K562 (cell line): ENCODE measurements around the gene ATG10. TPM values are rescaled to one million over a fixed set of nuclear protein-coding genes. Genes with fewer than 3 reads are reported as not detected.

ENCODE experiments used
- ATAC-seq: fragments of 200-7000 bp; cut with Tn5 transposase; 3 replicates; pipeline ENCODE4 v1.9.1; 2020; ENCODE audit warnings: moderate library complexity
- BruUV-seq: library from RNA; stranded (reverse); fragments of 400-500 nt; replicated peaks from 2 replicates; lab custom pipeline; 2021; lab: Mats Ljungman, UMichigan
- CTCF ChIA-PET: fragments of 300-600 bp; formaldehyde crosslinking; extraction: SDS; loops from one replicate; lab custom pipeline; 2021; ENCODE audit warnings: low intra/inter-chr PET ratio; lab: Yijun Ruan, JAX
- POLR2A ChIA-PET: fragments of 300-600, 350-650 bp; sonication (Branson Sonifier 250); formaldehyde crosslinking; extraction: SDS; loops from one replicate; lab custom pipeline; 2021; ENCODE audit warnings: antibody characterized with exemption, inconsistent platforms; lab: Yijun Ruan, JAX
- DNase-seq, 4 experiments: peaks; one replicate each; pipeline versions ENCODE4 v3.0.0 to v3.0.0-alpha.2; 2011 to 2018; ENCODE audit warnings: low spot score in 3 of 4, mixed read lengths in 3 of 4; ENCODE audit errors: extremely low read depth in 1 of 4
- FAIRE-seq: peaks from 2 replicates; lab custom pipeline; 2011; peaks lifted over from hg19 to GRCh38; lab: Jason Lieb, UNC
- H2AFZ ChIP-seq: 2 replicates; pipeline ENCODE4 v1.6.0; 2011; ENCODE audit warnings: low read depth, low read length, control low read depth, inconsistent platforms
- H3K27ac ChIP-seq: fragments of 200-600 bp; 3 replicates; pipeline ENCODE4 v1.8.0; 2011; ENCODE audit warnings: low read depth, mild to moderate bottlenecking, control low read depth, inconsistent platforms, low read length, moderate library complexity, mixed read lengths; ENCODE audit errors: extremely low read depth
- H3K27me3 ChIP-seq, 2 experiments: fragments of 300-600 bp in 1 of 2; 2 replicates in 1 of 2; 3 replicates in 1 of 2; pipeline versions ENCODE4 v1.6.0 to v1.8.0; 2011; ENCODE audit warnings: inconsistent platforms in 2 of 2, low read length in 2 of 2, mild to moderate bottlenecking in 1 of 2, mixed read lengths in 1 of 2, moderate library complexity in 1 of 2; ENCODE audit not compliant: control insufficient read depth in 2 of 2, insufficient read depth in 2 of 2
- H3K36me3 ChIP-seq: fragments of 300-600 bp; 3 replicates; pipeline ENCODE4 v1.8.0; 2011; ENCODE audit warnings: mild to moderate bottlenecking, low read length, inconsistent platforms; ENCODE audit not compliant: control insufficient read depth, insufficient read depth
- H3K4me1 ChIP-seq, 2 experiments: fragments of 200-600 bp in 1 of 2; replicated peaks in 1 of 2; 2 replicates in 1 of 2; 3 replicates in 1 of 2; pipeline versions ENCODE4 v1.5.1 to v1.8.0; 2011; ENCODE audit warnings: inconsistent platforms in 2 of 2, low read length in 2 of 2, mild to moderate bottlenecking in 1 of 2, mixed read lengths in 1 of 2, moderate library complexity in 1 of 2; ENCODE audit not compliant: control insufficient read depth in 2 of 2, insufficient read depth in 2 of 2
- H3K4me2 ChIP-seq: 2 replicates; pipeline ENCODE4 v1.6.1; 2011; ENCODE audit warnings: low read length, control low read depth, inconsistent platforms, mixed read lengths; ENCODE audit not compliant: insufficient read depth
- H3K4me3 ChIP-seq: fragments of 200-600 bp; sonication (generic), shearing (Covaris generic); 2 replicates; pipeline ENCODE4 v1.5.1; 2016; ENCODE audit warnings: control low read depth, inconsistent platforms
- H3K79me2 ChIP-seq: fragments of 200-600 bp; 3 replicates; pipeline ENCODE4 v1.8.0; 2011; ENCODE audit warnings: low read length, inconsistent platforms; ENCODE audit not compliant: control insufficient read depth, insufficient read depth
- H3K9ac ChIP-seq, 2 experiments: 2 replicates each; pipeline versions ENCODE4 v1.6.0 to v1.6.1; 2011; ENCODE audit warnings: low read depth in 2 of 2, low read length in 2 of 2, control low read depth in 1 of 2, inconsistent platforms in 1 of 2, mild to moderate bottlenecking in 1 of 2, mixed read lengths in 1 of 2; ENCODE audit not compliant: insufficient read depth in 1 of 2
- H3K9me1 ChIP-seq: one replicate; pipeline ENCODE4 v1.6.0; 2011; ENCODE audit warnings: inconsistent platforms, mild to moderate bottlenecking, low read length, moderate library complexity; ENCODE audit not compliant: control insufficient read depth, insufficient read depth
- H3K9me3 ChIP-seq: replicated peaks from 2 replicates; pipeline ENCODE4 v1.5.1; 2011; ENCODE audit warnings: low read depth, low read length, inconsistent platforms; ENCODE audit not compliant: control insufficient read depth, insufficient read depth
- H4K20me1 ChIP-seq: replicated peaks from 2 replicates; pipeline ENCODE4 v1.6.1; 2011; ENCODE audit warnings: low read length, inconsistent platforms, mixed read lengths; ENCODE audit not compliant: control insufficient read depth, insufficient read depth
- EGR1 ChIP-seq: fragments of 450-650 bp; conservative IDR thresholded peaks from 2 replicates; pipeline ENCODE4 v1.6.1; 2017; ENCODE audit warnings: mild to moderate bottlenecking
- FUS ChIP-seq: fragments of 200-400 bp; formaldehyde crosslinking; optimal IDR thresholded peaks from 2 replicates; pipeline ENCODE3; 2017; ENCODE audit warnings: low read depth, low read length
- LCOR ChIP-seq: sonication (generic); formaldehyde crosslinking; IDR thresholded peaks from 2 replicates; pipeline ENCODE4 v1.8.0; 2022; ENCODE audit warnings: mild to moderate bottlenecking, missing genetic modification reagents
- MYNN ChIP-seq, 2 experiments: sonication (generic); formaldehyde crosslinking in 1 of 2; IDR thresholded peaks; 2 replicates each; pipeline versions ENCODE4 v1.5.0 to v1.6.1; 2016 to 2020; ENCODE audit warnings: antibody characterized with exemption in 1 of 2, missing genetic modification reagents in 1 of 2
- NRF1 ChIP-seq, 2 experiments: fragments of 450-650 bp; IDR thresholded peaks in 1 of 2; conservative IDR thresholded peaks in 1 of 2; 2 replicates each; pipeline ENCODE4 v1.6.1; 2014; ENCODE audit warnings: mild to moderate bottlenecking in 2 of 2
- RUNX1 ChIP-seq: sonication (generic); IDR thresholded peaks from 2 replicates; pipeline ENCODE4 v1.6.1; 2016; ENCODE audit warnings: antibody characterized with exemption, low read depth
- SIX5 ChIP-seq, 2 experiments: IDR thresholded peaks; 2 replicates each; pipeline ENCODE4 v1.6.1; 2011; ENCODE audit warnings: low read length in 2 of 2, borderline replicate concordance in 1 of 2, low read depth in 1 of 2, mild to moderate bottlenecking in 1 of 2, moderate library complexity in 1 of 2; ENCODE audit not compliant: insufficient read depth in 1 of 2
- SMARCA4 ChIP-seq: fragments of 450-650 bp; IDR thresholded peaks from 2 replicates; pipeline ENCODE4 v1.6.1; 2016
- TAF15 ChIP-seq: fragments of 200-400 bp; formaldehyde crosslinking; IDR thresholded peaks from 2 replicates; pipeline ENCODE4 v1.6.1; 2017; ENCODE audit warnings: mild to moderate bottlenecking, low read depth, low read length, moderate library complexity
- ZNF146 ChIP-seq: IDR thresholded peaks from one replicate; pipeline ENCODE4 v1.6.1; 2018; ENCODE audit warnings: missing compliant biosample characterization; ENCODE audit not compliant: unreplicated experiment
- ZSCAN29 ChIP-seq: fragments of 450-650 bp; IDR thresholded peaks from 2 replicates; pipeline ENCODE4 v1.6.1; 2017
- WGBS: fragments of 100-300 bp; shearing (Covaris generic); methylation state at CpG from one replicate; pipeline ENCODE4 v1.1.6; 2016; ENCODE audit warnings: low coverage, mixed read lengths; ENCODE audit not compliant: insufficient coverage; ENCODE audit errors: missing lambda C conversion rate; 5-methylcytosine and 5-hydroxymethylcytosine counted together
- in situ Hi-C: fragments of 300-500 bp; cut with MboI; formaldehyde crosslinking; loops from 4 replicates; pipeline ENCODE4 v1.15.0; 2018; ENCODE audit warnings: inconsistent platforms, mixed read lengths
- intact Hi-C: fragments of 100-400 bp; cut with micrococcal nuclease; formaldehyde crosslinking; loops from 2 replicates; pipeline ENCODE4 v1.14.2; 2022
- polyA plus RNA-seq, 8 experiments: library from polyadenylated mRNA; depleted of rRNA in 4 of 8; stranded (reverse) in 5 of 8; unstranded in 3 of 8; fragments of >200 nt; fragmentation: Nextera tagmentation in 2 of 8; fragmentation: Illumina TruSeq in 1 of 8; extraction: Ambion mirVana in 2 of 8; extraction: Trizol in 1 of 8; gene quantifications; 2 replicates each; pipeline versions ENCODE4 v1.2.1 to v1.2.3, GENCODE V29; 2011 to 2014; ENCODE audit warnings: inconsistent platforms in 1 of 8, missing spikeins in 1 of 8
- total RNA-seq, 7 experiments: library from RNA; depleted of rRNA in 6 of 7; stranded (reverse); fragments of >200 nt in 6 of 7; fragmentation: Illumina TruSeq in 2 of 7; extraction: Trizol in 2 of 7; gene quantifications; 2 replicates each; pipeline versions ENCODE4 v1.2.1 to v1.2.3, GENCODE V29; 2011 to 2021; ENCODE audit warnings: low replicate concordance in 1 of 7
- TF ChIP-seq, protein P1 (sequence below): fragments of 250-450 bp; sonication (Bioruptor Pico); IDR thresholded peaks from 2 replicates; pipeline ENCODE4 v1.8.0; 2021; ENCODE audit warnings: moderate library complexity, mild to moderate bottlenecking, inconsistent platforms
- TF ChIP-seq, protein P2 (sequence below): sonication (generic); formaldehyde crosslinking; IDR thresholded peaks from 2 replicates; pipeline ENCODE4 v1.8.0; 2022; ENCODE audit warnings: missing genetic modification reagents, mild to moderate bottlenecking, borderline replicate concordance

ATG10 gene
- total and polyA plus RNA-seq, 9 of the 15 experiments (the other 6 are each of a cell fraction or from before 2014, with no cell fraction given) = 7.0 to 18.8 (median 14.6) TPM

DNA sequence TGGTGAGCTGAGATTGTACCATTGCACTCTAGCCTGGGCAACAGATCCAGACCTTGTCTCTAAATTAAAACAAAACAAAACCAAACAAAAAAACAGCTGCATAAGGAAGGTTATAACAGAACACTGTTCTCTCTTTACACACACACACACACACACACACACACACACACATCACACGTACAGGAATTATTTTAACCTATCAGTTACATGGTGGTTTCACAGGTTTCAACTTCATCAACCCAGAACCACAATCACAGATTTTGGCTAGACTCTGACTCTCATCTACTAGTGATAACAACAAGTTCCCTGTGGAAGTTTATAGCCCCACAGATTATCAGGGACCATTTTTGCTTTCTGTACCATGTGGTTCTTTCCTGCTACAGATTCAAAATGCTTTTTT, 246.1 kb downstream of the ATG10 start:
- H3K4me2 ChIP-seq = no peak overlapping the region
- H3K4me1 ChIP-seq = no peaks in the 10 kb centered on the region
- H3K79me2 ChIP-seq = no peaks in the 10 kb centered on the region
- no peak overlapping the region for H3K27ac ChIP-seq
- DNase-seq (no peak), ATAC-seq (no peak), FAIRE-seq (no peak)
- TF ChIP-seq EGR1 = no peak
- TF ChIP-seq, protein P1, sequence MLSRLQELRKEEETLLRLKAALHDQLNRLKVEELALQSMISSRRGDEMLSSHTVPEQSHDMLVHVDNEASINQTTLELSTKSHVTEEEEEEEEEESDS = no peak
- no peak for TF ChIP-seq NRF1 (conservative IDR thresholded peaks at IDR 0.05 in 1 of 2, IDR thresholded peaks at IDR 0.05 in 1 of 2)
- no peak for TF ChIP-seq RUNX1
- TF ChIP-seq LCOR (CRISPR knock-in tag) = no peak
- no peak for TF ChIP-seq SIX5 (IDR thresholded peaks at IDR 0.05; ENCODE audit: borderline replicate concordance in 1 of 2, insufficient read depth in 1 of 2, low read depth in 1 of 2, low read length in 2 of 2)
- TF ChIP-seq TAF15 = no peak
- TF ChIP-seq FUS = no peak
- no peak for TF ChIP-seq MYNN (IDR thresholded peaks at IDR 0.05)
- TF ChIP-seq MYNN (CRISPR knock-in tag; IDR thresholded peaks at IDR 0.05) = no peak
- no peak for TF ChIP-seq ZSCAN29
- TF ChIP-seq, protein P2, sequence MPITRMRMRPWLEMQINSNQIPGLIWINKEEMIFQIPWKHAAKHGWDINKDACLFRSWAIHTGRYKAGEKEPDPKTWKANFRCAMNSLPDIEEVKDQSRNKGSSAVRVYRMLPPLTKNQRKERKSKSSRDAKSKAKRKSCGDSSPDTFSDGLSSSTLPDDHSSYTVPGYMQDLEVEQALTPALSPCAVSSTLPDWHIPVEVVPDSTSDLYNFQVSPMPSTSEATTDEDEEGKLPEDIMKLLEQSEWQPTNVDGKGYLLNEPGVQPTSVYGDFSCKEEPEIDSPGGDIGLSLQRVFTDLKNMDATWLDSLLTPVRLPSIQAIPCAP (CRISPR knock-in tag) = no peak
- no peak for TF ChIP-seq ZNF146 (CRISPR knock-in tag)
- TF ChIP-seq SMARCA4 = no peak
- ChIA-PET POLR2A (interaction anchor here (0.7 kb wide), 2 partner anchors 14 to 707 kb away, joined by 3 to 5 read pairs; no protein-coding TSS in a partner anchor), CTCF (no interaction called here)
- H3K27me3 ChIP-seq = no peaks in the 10 kb centered on the region
- H3K36me3 ChIP-seq = no peaks in the 10 kb centered on the region
- H3K4me3 ChIP-seq = no peak overlapping the region
- 8% methylated on average over 1 of the region's 1 CpG for WGBS
- intact Hi-C loops = no loop called here
- no peaks in the 10 kb centered on the region for H3K9me3 ChIP-seq
- no peak overlapping the region for H3K9ac ChIP-seq
- in situ Hi-C loops = no loop called here
- no peak overlapping the region for H2AFZ ChIP-seq
- H4K20me1 ChIP-seq = no peaks in the 10 kb centered on the region
- no TSS peak for BruUV-seq
- H3K9me1 ChIP-seq = no peaks in the 10 kb centered on the region
